ENCODE measurements around the gene ZBTB4. TPM values are rescaled to one million over a fixed set of nuclear protein-coding genes. Genes with fewer than 3 reads are reported as not detected.

The ZBTB4 gene
- total RNA-seq, 1 donor from 2014 or later: 13.6 TPM

- Mint-ChIP-seq H3K27me3 (ENCODE audit: low read depth) (no peaks in the 10 kb centered on the region), H3K27ac (ENCODE audit: unreplicated experiment) (no peak overlapping the region), H3K4me3 (no peak overlapping the region), H3K9me3 (peaks cover 4% of the 10 kb centered on the region), H3K4me1 (peaks cover 6% of the 10 kb centered on the region), H3K36me3 (ENCODE audit: low read depth) (no peaks in the 10 kb centered on the region)
- DNase-seq (ENCODE audit: low read depth, low spot score): no peak
- TF ChIP-seq CTCF (conservative IDR thresholded peaks at IDR 0.05): no peak
Measured at GRCh38 chr17:7426203-7426863, 53.1 kb downstream of the ZBTB4 start.

- Mint-ChIP-seq H3K9me3 (peaks cover 2% of the 10 kb centered on the region), H3K27me3 (ENCODE audit: low read depth) (no peaks in the 10 kb centered on the region), H3K4me3 (no peak overlapping the region), H3K4me1 (peaks cover 9% of the 10 kb centered on the region), H3K36me3 (ENCODE audit: low read depth) (no peaks in the 10 kb centered on the region), H3K27ac (ENCODE audit: unreplicated experiment) (no peak overlapping the region)
- DNase-seq (ENCODE audit: low read depth, low spot score): no peak
- no peak for TF ChIP-seq CTCF (conservative IDR thresholded peaks at IDR 0.05)
Measured at GRCh38 chr17:7425756-7426155, 53.7 kb downstream of the ZBTB4 start.

- TF ChIP-seq CTCF (conservative IDR thresholded peaks at IDR 0.05): no peak
- DNase-seq (ENCODE audit: low read depth, low spot score): no peak
- Mint-ChIP-seq H3K36me3 (ENCODE audit: low read depth) (no peaks in the 10 kb centered on the region), H3K27me3 (ENCODE audit: low read depth) (no peaks in the 10 kb centered on the region), H3K4me3 (no peak within 1 kb of the TSS), H3K27ac (ENCODE audit: unreplicated experiment) (no peak within 1 kb of the TSS), H3K9me3 (no peaks in the 10 kb centered on the region), H3K4me1 (peaks cover 14% of the 10 kb centered on the region)
Measured at GRCh38 chr17:7425316-7425715, 54.1 kb downstream of the ZBTB4 start, which contains the start of gene SPEM2. Gene SPEM2, plus strand, starts transcription at chr17:7425616. Its CDS starts 73 bp downstream, at chr17:7425689.

GRCh38 chr17:7423679-7424078 lies 55.8 kb downstream of the ZBTB4 start:
- no peak for DNase-seq (ENCODE audit: low read depth, low spot score)
- Mint-ChIP-seq H3K27me3 (ENCODE audit: low read depth) (peaks cover 2% of the 10 kb centered on the region), H3K27ac (ENCODE audit: unreplicated experiment) (no peak overlapping the region), H3K9me3 (no peaks in the 10 kb centered on the region), H3K4me1 (peaks cover 30% of the 10 kb centered on the region), H3K36me3 (ENCODE audit: low read depth) (no peaks in the 10 kb centered on the region), H3K4me3 (peak overlapping the region; percentile 10)
- TF ChIP-seq CTCF (conservative IDR thresholded peaks at IDR 0.05): no peak

GRCh38 chr17:7421186-7421585 lies 58.2 kb downstream of the ZBTB4 start:
- DNase-seq (ENCODE audit: low read depth, low spot score): no peak

More at GRCh38 chr17:7421186-7421585, 58.2 kb downstream of the ZBTB4 start:
- no peaks in the 10 kb centered on the region for H3K9me3 Mint-ChIP-seq
- H3K4me1 Mint-ChIP-seq: peaks cover 41% of the 10 kb centered on the region
- no peak overlapping the region for H3K27ac Mint-ChIP-seq (ENCODE audit: unreplicated experiment)
- peak overlapping the region; percentile 27 for H3K4me3 Mint-ChIP-seq
- peaks cover 2% of the 10 kb centered on the region for H3K27me3 Mint-ChIP-seq (ENCODE audit: low read depth)
- H3K36me3 Mint-ChIP-seq (ENCODE audit: low read depth): no peaks in the 10 kb centered on the region
- no peak for TF ChIP-seq CTCF (conservative IDR thresholded peaks at IDR 0.05)

Data from neural crest cell (in vitro differentiated cells).